Astrocyte (in vitro differentiated cells and primary cell): ENCODE measurements around the gene C1orf56. TPM values are rescaled to one million over a fixed set of nuclear protein-coding genes. Genes with fewer than 3 reads are reported as not detected.

Experiments used
- DNase-seq: peaks from one replicate; pipeline ENCODE4 v3.0.0-alpha.2; 2010; ENCODE audit warnings: low read depth
- FAIRE-seq: peaks from 2 replicates; lab custom pipeline; 2011; peaks lifted over from hg19 to GRCh38; lab: Jason Lieb, UNC
- H2AFZ ChIP-seq: 2 replicates; pipeline ENCODE4 v1.6.0; 2012; ENCODE audit warnings: low read depth, low read length, inconsistent platforms
- H3K27ac ChIP-seq: 2 replicates; pipeline ENCODE4 v1.5.1; 2011; ENCODE audit warnings: low read depth, low read length, inconsistent platforms
- H3K27me3 ChIP-seq: 2 replicates; pipeline ENCODE4 v1.6.0; 2011; ENCODE audit warnings: low read length, inconsistent platforms; ENCODE audit not compliant: insufficient read depth
- H3K36me3 ChIP-seq: 2 replicates; pipeline ENCODE4 v1.5.1; 2011; ENCODE audit warnings: low read length, inconsistent platforms; ENCODE audit not compliant: insufficient read depth
- H3K4me1 ChIP-seq: 2 replicates; pipeline ENCODE4 v1.5.1; 2011; ENCODE audit warnings: low read length, inconsistent platforms; ENCODE audit not compliant: insufficient read depth
- H3K4me2 ChIP-seq: 2 replicates; pipeline ENCODE4 v1.6.0; 2012; ENCODE audit warnings: low read length, inconsistent platforms
- H3K4me3 ChIP-seq: 2 replicates; pipeline ENCODE4 v1.5.1; 2011; ENCODE audit warnings: low read depth, mild to moderate bottlenecking, low read length, inconsistent platforms; ENCODE audit not compliant: insufficient read depth
- H3K79me2 ChIP-seq: 2 replicates; pipeline ENCODE4 v1.6.0; 2012; ENCODE audit warnings: mild to moderate bottlenecking, low read length, inconsistent platforms; ENCODE audit not compliant: insufficient read depth
- H3K9ac ChIP-seq: 2 replicates; pipeline ENCODE4 v1.6.0; 2012; ENCODE audit warnings: mild to moderate bottlenecking, low read length, inconsistent platforms
- H3K9me3 ChIP-seq: 2 replicates; pipeline ENCODE4 v1.5.1; 2012; ENCODE audit warnings: low read depth, mild to moderate bottlenecking, low read length, inconsistent platforms; ENCODE audit not compliant: insufficient read depth
- H4K20me1 ChIP-seq: 2 replicates; pipeline ENCODE4 v1.6.0; 2012; ENCODE audit warnings: low read length, inconsistent platforms; ENCODE audit not compliant: insufficient read depth
- H3K27ac Mint-ChIP-seq: one replicate; pipeline ENCODE4 v1.8.0; 2021; ENCODE audit warnings: mild to moderate bottlenecking, mixed read lengths; ENCODE audit not compliant: unreplicated experiment
- H3K27me3 Mint-ChIP-seq: one replicate; pipeline ENCODE4 v1.8.0; 2021; ENCODE audit warnings: low read depth, mixed read lengths; ENCODE audit not compliant: unreplicated experiment
- H3K36me3 Mint-ChIP-seq: one replicate; pipeline ENCODE4 v1.8.0; 2021; ENCODE audit warnings: low read depth, mixed read lengths; ENCODE audit not compliant: unreplicated experiment
- H3K4me1 Mint-ChIP-seq: one replicate; pipeline ENCODE4 v1.8.0; 2021; ENCODE audit warnings: low read depth, mixed read lengths; ENCODE audit not compliant: unreplicated experiment
- H3K4me3 Mint-ChIP-seq: one replicate; pipeline ENCODE4 v1.8.0; 2021; ENCODE audit warnings: mild to moderate bottlenecking, moderate library complexity, mixed read lengths; ENCODE audit not compliant: unreplicated experiment
- H3K9me3 Mint-ChIP-seq: one replicate; pipeline ENCODE4 v1.8.0; 2021; ENCODE audit warnings: mild to moderate bottlenecking, mixed read lengths; ENCODE audit not compliant: unreplicated experiment
- CTCF ChIP-seq: IDR thresholded peaks from 2 replicates; pipeline ENCODE4 v1.5.1; 2011; ENCODE audit warnings: low read depth, mild to moderate bottlenecking, inconsistent platforms, low read length, moderate library complexity; ENCODE audit not compliant: insufficient read depth
- EZH2 ChIP-seq: IDR thresholded peaks from 2 replicates; pipeline ENCODE4 v1.6.1; 2012; ENCODE audit warnings: mild to moderate bottlenecking, low read length, inconsistent platforms; ENCODE audit not compliant: insufficient read depth
- total RNA-seq: library from RNA; stranded (reverse); gene quantifications from 2 replicates; pipeline ENCODE4 v1.2.1, GENCODE V29; 2021

C1orf56 gene
- total RNA-seq, 1 donor from 2014 or later = 1.3 TPM

GRCh38 chr1:151001602-151002001 lies 45.9 kb upstream of the C1orf56 start:
- Histone ChIP-seq H3K27me3 (no peaks in the 10 kb centered on the region), H3K4me1 (peaks cover 45% of the 10 kb centered on the region), H3K4me3 (no peak overlapping the region), H3K4me2 (no peak overlapping the region), H3K9ac (no peak overlapping the region), H3K36me3 (no peaks in the 10 kb centered on the region), H2AFZ (no peak overlapping the region), H3K79me2 (peaks cover 3% of the 10 kb centered on the region), H4K20me1 (no peaks in the 10 kb centered on the region), H3K9me3 (no peaks in the 10 kb centered on the region), H3K27ac (no peak overlapping the region)
- TF ChIP-seq EZH2 = no peak
- no peak for TF ChIP-seq CTCF
- H3K36me3 Mint-ChIP-seq = peaks cover 12% of the 10 kb centered on the region
- no peaks in the 10 kb centered on the region for H3K27me3 Mint-ChIP-seq
- H3K4me1 Mint-ChIP-seq = peaks cover 46% of the 10 kb centered on the region
- H3K4me3 Mint-ChIP-seq = no peak overlapping the region
- peaks cover 2% of the 10 kb centered on the region for H3K9me3 Mint-ChIP-seq
- H3K27ac Mint-ChIP-seq = no peak overlapping the region
- DNase-seq (no peak), FAIRE-seq (no peak)

- no peak overlapping the region for H3K4me3 Mint-ChIP-seq
- TF ChIP-seq EZH2 = no peak
- peaks cover 45% of the 10 kb centered on the region for H3K4me1 Mint-ChIP-seq
- Histone ChIP-seq H2AFZ (no peak overlapping the region), H3K36me3 (no peaks in the 10 kb centered on the region), H3K9ac (no peak overlapping the region), H3K79me2 (peaks cover 3% of the 10 kb centered on the region), H3K4me3 (no peak overlapping the region), H3K4me2 (no peak overlapping the region), H3K27ac (no peak overlapping the region), H4K20me1 (no peaks in the 10 kb centered on the region), H3K9me3 (no peaks in the 10 kb centered on the region), H3K27me3 (no peaks in the 10 kb centered on the region), H3K4me1 (peaks cover 48% of the 10 kb centered on the region)
- no peaks in the 10 kb centered on the region for H3K27me3 Mint-ChIP-seq
- FAIRE-seq = no peak
- H3K36me3 Mint-ChIP-seq = peaks cover 9% of the 10 kb centered on the region
- no peak overlapping the region for H3K27ac Mint-ChIP-seq
- no peak for DNase-seq
- peaks cover 2% of the 10 kb centered on the region for H3K9me3 Mint-ChIP-seq
Observed at GRCh38 chr1:151002051-151002450, 45.5 kb upstream of the C1orf56 start.

- H3K36me3 ChIP-seq = no peaks in the 10 kb centered on the region
- H3K9me3 ChIP-seq = no peaks in the 10 kb centered on the region
- no peaks in the 10 kb centered on the region for H4K20me1 ChIP-seq
- peaks cover 45% of the 10 kb centered on the region for H3K4me1 Mint-ChIP-seq
- no peak overlapping the region for H3K4me3 Mint-ChIP-seq
- no peak overlapping the region for H3K4me3 ChIP-seq
- no peaks in the 10 kb centered on the region for H3K27me3 Mint-ChIP-seq
- no peak overlapping the region for H2AFZ ChIP-seq
- no peak for FAIRE-seq
- H3K4me1 ChIP-seq = peaks cover 51% of the 10 kb centered on the region
- no peaks in the 10 kb centered on the region for H3K27me3 ChIP-seq
- no peak for DNase-seq
- H3K9ac ChIP-seq = no peak overlapping the region
- no peak overlapping the region for H3K4me2 ChIP-seq
- no peak overlapping the region for H3K27ac ChIP-seq
- peak overlapping the region; percentile 69 for H3K27ac Mint-ChIP-seq
- H3K79me2 ChIP-seq = peaks cover 3% of the 10 kb centered on the region
- H3K36me3 Mint-ChIP-seq = peaks cover 5% of the 10 kb centered on the region
- no peak for TF ChIP-seq EZH2
- no peak for TF ChIP-seq CTCF
- H3K9me3 Mint-ChIP-seq = no peaks in the 10 kb centered on the region
Observed at GRCh38 chr1:151002611-151003010, 44.9 kb upstream of the C1orf56 start.
